ENCODE measurements around the gene SPATA21.
"Not testable (repeated sequence)": the region's sequence is repeated elsewhere in the genome, so short reads cannot be mapped to it uniquely, and the experiment has no call there.

Gene SPATA21

DNA sequence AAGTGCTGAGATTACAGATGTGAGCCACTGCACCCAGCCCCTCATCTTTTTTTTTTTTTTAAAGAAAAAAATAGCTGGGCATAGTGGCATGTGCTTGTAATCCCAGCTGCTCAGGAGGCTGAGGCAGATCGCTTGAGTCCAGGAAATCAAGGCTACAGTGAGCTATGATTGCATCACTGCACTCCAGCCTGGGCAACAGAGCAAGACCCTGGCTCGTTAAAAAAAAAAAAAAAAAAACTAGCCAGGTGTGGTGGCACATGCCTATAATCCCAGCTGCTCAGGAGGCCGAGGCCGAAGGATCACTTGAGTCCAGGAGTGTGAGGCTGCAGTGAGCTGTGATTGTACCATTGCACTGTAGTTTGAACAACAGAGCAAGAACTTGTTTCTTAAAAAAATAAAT, 56.4 kb downstream of the SPATA21 start:
- DNase-seq (ENCODE audit: low read depth): no peak

DNA sequence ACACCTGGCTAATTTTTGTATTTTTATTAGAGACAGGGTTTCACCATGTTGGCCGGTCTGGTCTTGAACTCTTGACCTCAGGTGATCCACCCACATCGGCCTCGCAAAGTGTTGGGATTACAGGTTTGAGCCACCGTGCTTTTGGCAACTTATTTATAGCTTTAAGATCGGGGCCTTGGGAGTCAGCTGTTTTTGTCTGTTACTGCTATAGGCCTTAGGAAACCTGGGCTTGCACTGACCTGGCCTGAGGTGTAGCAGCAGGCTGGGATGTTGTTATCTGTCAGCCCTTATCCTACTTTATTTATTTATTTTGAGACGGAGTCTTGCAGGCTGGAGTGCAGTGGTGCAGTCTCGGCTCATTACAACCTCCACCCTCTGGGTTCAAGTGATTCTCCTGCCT, 58.8 kb downstream of the SPATA21 start:
- no peak for DNase-seq (ENCODE audit: low read depth)

DNA sequence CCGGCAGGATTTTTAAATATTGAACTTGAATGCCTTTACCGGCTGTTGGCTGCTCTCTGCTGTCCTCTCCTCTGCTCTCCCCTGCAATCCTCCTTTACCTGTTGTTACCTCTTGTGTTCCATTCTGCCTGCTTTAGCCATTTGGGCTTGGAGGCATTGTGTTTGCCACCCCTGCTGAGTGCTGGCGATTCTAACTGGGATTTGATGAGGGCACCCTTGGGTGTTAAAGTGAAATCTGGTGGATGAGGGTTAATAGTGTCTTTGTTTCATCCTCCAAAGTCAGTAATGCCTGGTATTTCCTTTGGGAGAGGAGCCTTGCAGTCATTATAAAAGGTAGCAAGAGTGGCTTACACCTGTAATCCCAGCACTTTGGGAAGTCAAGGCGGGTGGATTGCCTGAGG, 60.3 kb downstream of the SPATA21 start:
- DNase-seq (ENCODE audit: low read depth): no peak

DNA sequence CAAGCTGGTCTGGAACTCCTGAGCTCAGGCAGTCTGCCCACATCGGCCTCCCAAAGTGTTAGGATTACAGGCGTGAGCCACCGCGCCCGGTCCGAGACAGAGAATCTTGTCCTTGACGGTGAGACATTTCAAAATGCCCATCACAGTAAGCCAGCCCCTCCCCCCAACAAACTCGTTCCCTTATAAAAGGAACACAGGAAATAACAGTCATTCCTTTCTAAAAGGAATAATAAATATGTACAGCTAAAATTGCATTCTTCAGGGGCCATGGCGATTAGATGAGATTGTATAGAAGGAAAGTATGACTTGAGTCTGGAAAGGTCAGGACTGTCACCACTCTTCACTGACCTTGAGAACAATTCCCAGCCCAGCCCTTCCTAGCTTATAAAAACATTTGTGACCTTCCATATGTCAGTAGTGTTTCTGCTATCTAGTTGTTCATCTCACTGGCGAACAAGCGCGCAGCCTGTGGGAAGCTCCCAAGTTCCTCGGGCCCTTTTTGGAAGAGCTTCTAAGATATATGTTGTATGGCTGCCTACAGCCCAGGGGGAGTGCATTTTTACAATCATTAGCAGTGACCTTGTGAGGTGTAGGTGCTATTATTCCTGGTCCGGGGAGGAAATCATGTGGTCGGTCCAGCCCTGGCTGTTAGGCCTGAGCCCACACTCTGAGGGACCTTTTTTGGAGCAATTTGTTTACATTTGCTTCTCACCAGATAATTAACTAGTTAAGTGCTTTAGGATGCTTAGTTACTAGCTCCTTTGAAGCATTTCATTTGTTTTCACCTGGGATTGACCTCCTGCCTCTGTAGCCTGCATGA, 61.5 kb downstream of the SPATA21 start:
- DNase-seq (ENCODE audit: low read depth): peak; percentile 84

DNA sequence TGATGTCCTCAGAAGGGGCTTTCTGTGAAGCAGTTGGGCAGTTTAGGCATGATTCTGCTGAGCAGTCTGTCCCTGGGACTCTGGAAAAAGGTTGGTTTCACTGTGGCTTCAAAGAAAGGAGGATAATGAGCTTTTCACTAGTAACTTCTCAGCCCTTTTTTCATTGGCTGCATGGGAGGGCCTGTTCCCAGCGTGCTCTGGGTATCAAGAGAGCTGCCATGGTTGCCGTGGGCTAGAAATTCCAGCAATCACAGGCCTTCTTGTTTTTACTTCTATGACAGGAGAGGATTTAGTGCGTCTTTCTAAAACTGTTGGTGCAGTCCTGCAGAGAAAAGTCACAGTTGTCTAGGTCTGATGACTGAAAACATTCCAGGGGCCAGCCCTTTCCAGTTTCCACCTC, 63.0 kb downstream of the SPATA21 start:
- DNase-seq (ENCODE audit: low read depth): no peak

DNA sequence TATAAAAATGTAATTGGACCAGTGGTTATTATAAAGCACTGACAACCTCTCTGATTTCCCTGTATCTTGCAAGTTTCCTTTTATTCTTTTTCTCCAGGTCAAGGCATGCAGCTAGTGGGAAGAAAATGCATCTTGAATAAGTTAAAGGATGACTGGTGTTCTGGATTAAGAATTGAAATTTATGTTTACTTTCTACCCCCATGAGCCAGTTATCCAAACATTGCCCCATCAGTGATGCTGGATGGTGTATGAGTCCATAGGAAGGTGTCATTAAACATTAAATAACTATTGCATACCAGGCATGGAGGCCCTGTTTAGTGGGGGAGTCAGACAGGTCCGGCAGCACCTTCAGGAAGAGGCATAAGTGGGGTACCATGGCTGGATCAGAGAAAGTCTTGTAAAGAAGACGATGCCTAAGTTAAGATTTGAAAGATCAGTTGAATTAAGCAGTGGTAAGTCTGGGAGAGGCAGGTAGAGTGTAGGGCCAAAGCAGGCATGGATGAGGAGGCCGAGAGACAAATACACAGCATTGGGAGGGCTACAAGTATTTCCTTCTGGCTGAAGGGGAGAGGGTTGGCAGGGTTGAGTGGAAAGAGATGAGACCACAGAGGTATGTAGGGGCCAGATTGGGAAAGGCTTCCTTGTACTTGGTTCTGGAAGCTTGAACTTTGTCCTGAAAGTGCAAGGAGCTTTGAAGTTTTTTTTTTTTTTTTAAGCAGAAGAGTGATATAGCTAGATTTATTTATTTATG, 64.5 kb downstream of the SPATA21 start:
- DNase-seq (ENCODE audit: low read depth): no peak

DNA sequence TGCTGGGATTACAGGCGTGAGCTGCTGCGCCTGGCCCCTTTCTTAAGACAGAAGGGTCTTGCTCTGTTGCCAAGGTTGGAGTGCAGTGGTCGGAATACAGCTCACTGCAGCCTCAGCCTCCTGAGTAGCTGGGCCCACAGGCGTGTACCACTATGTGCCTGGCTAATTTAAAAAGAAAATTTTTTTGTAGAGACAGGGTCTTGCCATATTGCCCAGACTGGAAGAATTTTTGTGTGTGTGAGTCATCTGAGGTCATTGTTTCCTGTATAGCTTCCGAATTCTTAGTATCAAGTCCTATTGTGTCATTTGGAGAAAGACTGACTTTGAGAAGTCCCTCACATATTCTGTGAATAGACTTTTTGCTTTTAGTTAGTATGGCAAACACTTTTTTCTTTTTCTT, 65.5 kb downstream of the SPATA21 start:
- DNase-seq (ENCODE audit: low read depth): no peak

DNA sequence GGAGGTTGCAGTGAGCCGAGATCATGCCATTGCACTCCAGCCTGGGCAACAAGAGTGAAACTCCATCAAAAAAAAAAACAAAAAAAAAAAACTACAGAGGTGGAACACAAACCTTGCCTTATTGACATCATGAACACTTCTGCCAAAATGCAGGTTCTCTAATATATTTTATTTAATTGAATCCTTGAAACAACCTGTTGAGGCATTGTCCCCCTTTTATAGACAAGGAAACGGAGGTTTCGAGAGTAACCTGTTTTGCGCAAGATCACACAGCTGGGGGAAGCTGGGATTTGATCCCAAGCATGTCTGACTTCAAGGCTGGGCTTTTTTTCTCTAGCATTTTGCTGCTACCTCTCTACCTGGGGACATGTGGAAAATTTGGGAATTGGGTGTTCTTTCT, 67.4 kb downstream of the SPATA21 start:
- DNase-seq (ENCODE audit: low read depth): no peak

DNA sequence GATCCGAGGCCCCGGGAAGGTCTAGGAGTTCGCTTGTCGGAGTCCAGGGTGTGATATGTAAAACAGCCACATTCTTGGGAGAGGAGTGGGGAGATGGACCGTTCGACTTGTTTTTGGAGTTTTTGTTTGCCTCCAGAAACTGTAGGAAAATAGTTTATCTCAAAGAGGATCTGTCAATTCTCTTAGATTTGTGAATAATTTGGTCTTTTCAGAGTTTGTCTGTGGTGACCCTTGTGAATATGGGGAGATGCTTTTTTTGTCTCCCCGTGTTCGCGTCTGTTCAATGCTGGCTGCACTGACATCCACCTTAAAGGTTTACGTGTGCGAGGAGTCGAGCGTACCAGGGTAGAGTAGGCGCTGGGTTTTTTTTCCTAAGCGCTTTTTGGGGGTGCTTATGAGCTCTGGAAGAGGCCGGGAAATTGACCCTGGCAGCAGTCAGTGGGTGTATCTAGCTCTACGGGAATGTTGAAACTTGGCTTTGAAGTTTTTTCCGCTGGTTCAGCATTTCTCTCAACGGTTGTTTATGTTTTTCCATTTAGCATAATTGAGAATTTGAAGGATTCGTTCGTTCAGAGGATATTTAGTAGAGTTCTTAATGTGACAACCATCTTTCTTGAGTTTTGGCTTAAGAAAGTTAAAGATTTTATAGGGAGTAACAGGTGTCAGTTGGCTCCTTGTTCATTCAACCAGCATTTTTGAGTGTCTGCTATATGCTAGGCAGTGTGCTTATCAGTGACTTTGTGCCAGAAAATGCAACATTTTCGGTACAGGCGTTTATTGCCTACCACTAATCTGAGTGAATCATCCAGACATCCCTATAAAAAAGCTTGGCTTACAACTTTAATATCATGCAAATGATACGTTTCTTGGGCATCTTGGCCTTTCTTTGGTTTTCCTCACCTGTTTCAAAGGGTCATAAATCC, 69.0 kb downstream of the SPATA21 start:
- DNase-seq (ENCODE audit: low read depth): no peak

DNA sequence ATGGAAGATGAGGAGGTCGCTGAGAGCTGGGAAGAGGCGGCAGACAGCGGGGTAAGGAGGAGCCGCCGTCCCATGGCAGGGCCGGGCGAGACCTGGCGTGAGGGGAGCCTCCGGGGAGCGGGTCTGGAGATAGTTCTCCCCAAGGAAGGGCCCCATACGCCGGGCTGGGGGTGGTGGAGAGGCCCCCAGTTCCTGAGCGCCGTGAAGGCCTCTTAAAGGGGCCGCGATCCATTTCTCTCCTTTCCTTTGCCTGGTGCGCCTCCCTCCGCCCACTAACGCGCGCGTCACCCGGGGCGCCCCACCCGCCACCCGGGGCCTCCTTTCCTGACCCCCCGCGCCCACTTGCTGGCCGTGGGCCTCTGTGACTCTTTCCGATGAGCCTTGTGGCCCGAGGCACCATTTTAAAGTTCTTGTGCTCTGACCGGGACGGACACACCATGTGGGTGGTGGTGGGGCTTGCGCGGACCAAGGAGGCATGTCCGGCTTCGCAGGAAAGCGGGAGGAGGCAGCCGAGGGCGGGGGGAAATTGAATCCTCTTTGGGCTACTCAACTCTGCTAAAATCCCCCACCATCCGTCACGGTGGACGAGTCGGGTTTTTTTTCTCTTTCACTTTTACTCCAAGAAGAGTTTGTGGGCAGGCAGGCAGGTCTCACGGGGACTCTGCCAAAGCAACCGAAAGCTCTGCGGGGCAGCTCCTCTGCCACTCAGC, 69.8 kb downstream of the SPATA21 start:
- DNase-seq (ENCODE audit: low read depth): no peak

DNA sequence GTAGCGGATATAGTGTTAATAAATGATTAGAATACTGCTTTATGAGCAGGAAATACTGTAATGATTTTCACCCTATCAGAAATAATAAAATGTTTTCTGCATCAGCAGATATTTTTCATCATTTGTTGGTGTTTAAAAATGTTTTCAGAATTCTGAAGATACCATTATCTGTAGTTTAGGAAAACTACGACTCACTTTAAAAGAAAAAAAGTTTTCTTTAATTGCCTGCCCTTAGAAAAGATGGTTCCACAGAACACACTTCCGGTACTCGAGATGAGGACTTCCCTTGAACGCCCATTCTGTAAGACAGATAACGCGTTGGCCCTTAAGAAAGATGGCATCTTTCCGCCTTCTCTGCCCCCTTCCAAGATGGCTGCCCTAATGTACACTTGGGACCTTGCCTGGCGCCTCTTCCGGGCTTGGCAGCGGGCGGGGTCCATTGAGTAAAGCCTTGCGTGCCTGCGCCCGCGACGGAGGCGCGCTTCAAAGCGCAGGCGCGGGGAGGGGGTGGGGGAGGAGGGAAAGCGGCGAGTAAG, 70.4 kb downstream of the SPATA21 start, which contains the start of gene SZRD1:
SZRD1 (plus strand) TSS at position 521 of the 536 bp plus-strand sequence. CDS start 16 bp downstream, outside the sequence.
- peak; percentile 99 for DNase-seq (ENCODE audit: low read depth)

DNA sequence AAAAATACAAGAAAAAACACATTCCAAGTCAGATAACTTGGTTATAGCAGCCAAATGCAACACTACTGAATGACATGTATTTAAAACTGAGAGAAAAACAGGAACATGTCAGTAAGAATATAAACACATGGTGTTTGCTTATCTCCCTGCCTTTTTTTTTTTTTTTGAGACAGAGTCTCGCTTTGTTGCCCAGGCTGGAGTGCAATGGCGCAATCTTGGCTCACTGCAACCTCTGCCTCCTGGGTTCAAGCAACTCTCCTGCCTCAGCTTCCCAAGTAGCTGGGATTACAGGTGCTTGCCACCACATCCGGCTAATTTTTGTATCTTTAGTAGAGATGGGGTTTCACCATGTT, 72.1 kb downstream of the SPATA21 start:
- not testable (repeated sequence) for DNase-seq (ENCODE audit: low read depth)

DNA sequence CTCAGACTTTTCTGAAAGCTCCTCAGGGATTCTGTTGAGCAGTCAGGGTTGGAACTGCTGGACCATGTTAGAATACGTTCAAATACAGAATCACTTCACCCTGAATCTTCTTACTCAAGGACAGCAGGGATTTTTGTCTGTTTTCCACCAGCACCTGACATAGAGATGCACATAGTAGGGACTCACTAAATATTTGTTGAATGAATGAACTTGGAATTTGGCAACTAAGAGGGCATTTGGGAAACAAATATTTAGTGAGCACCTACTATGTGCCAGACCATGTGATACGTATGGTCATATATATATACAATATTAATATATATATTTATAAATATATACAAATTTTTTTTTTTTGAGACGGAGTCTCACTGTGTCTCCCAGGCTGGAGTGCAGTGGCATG, 80.4 kb downstream of the SPATA21 start:
- DNase-seq (ENCODE audit: low read depth): no peak

DNA sequence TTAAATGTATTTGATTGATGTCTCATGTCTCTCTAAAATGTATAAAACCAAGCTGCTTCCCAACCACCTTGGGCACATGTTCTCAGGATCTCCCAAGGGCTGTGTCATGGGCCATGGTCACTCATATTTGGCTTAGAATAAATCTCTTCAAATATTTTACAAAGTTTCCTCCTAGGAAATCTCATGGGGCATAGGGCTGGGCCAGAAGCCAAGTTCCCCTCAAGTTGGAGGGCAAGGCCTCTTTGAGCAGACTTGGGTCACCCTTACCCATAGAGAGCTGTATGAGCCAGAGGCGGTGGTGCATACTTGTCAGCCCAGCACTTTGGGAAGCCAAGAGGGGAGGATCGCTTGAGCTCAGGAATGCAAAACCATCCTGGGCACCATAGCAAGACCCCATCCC, 82.6 kb downstream of the SPATA21 start:
- no peak for DNase-seq (ENCODE audit: low read depth)

DNA sequence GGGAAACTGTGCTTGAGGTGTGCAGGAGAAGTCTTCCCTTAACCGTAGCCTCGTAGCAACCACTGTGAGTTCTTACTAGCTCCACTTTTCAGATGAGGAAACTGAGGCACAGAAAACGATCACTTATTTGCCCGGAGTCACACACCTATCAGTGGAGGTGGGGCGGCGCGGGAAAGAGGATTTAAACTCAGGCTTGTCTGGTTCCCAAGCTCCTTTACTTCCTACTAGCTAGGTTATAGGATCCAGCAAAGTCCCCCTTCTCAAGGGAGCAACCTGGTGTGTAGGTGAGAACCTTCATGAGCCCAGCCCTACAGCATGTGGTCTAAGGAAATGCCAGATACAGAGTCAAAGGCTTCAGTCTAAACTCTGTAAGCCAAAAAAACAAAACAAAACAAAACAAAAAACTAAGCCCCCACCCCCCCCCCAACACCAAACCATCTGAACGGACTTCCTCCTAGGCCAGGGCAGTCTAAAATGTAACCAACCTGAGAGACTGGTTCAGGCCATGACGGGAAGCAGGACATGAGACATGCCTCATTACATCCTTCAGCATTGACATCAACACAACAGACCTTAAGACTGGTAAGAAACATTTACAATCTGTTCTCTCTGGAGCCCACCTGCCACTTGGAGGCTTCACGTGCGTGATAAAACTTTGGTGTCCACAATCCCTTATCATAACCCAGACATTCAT, 84.2 kb downstream of the SPATA21 start:
- DNase-seq (ENCODE audit: low read depth): no peak

DNA sequence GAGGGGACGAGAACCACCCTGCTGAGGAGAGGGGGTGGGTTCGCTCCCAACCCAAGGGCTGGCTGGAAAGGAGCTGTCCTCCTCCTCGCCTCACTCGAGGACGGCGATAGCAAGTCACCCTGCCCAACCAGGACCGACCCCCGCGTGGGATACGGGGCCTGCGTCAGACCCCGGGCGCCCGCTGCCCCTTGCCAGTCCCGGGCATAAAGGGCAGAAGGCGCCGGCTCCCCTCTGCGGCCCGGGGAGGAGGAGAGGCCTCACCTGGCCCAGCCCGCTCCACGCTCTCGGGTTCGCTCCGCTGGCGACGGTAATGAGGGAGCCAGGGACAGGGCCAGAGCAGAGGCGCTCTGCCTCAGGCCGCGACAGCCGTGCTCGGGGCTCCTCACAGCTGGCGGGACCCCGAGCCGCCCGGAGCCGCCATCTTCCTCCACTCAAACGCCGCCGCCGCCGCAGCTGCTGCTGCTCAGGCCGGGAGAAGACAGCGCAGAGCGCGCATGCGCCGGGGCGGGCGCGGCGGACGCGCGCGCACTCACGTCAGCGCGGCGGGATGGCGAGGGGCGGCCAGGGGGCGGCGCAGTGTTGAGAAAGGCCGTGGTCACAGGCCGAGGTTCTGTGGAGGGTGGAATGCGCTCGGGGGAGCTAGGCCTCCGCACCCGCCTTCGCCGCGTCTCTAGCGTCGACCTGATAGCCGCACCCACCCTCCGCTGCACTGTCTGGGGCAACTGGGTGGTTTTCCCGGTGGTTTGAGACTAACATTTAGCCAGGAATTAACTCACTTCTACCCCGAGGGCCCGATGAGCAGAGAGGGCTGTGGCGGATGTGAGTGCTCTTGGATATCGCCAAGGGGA, 85.0 kb downstream of the SPATA21 start, which contains the start of gene FBXO42:
FBXO42 (minus strand) TSS at position 487 of the 848 bp plus-strand sequence. CDS start 37,062 bp downstream, outside the sequence.
- DNase-seq (ENCODE audit: low read depth): peak; percentile 77

DNA sequence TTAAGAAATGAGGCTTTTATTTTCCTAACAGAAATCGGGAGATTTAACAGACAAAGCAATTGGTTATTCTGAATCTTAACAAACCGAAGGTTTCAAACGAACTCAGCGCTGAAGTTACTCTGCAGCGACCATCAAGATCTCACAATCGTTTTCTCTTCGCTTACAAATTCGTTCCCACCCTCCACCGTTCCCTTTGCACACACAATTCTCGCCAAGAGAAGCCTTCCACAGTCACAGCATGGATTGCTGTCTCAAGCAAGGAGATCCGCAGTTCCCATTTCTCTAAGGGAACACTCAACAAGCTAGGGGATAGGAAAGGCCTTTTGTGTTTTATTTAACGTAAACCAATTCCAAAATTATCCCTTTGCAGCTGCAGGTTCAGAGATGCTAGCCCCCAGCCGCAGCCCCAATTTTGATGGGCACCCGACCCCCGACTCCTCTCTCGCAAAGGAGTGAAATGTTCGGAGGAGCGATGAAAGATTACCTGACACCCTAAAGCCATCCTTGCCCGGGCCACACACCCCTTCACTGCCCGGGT, 85.7 kb downstream of the SPATA21 start:
- DNase-seq (ENCODE audit: low read depth): no peak

DNA sequence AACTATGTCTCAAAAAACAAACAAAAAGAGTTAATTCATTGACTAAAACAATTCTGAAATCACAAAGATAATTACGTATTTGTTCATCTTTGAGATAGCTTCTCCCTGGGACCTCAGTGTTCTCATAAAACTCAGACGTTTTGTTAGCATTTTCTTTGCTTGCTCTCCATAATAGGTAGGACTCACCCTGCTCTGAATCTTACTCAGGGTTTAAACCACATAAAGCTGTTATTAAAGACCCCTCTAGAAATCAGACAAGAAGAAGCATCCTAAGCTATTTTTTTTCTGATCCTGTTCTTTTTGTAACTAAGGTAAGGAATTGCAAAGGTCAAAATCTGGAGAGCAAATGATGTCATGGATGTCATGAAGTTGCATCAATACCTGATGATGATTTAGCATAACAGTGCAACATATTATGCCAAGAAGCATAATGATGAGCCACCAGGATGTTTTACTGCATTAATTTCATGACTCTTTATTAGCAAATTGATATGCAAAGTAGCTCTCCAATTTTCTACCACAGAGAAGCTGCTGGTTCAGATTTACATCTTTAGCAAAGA, 87.3 kb downstream of the SPATA21 start:
- no peak for DNase-seq (ENCODE audit: low read depth)

All from HS-27A (cell line).